HG03103 (cell line): ENCODE results near the gene RAB15.

Experiments
- ATAC-seq: cut with Tn5 transposase; IDR thresholded peaks from one replicate; pipeline ENCODE4 v1.9.1; 2021; ENCODE audit warnings: low read depth; ENCODE audit not compliant: unreplicated experiment

RAB15 gene

DNA sequence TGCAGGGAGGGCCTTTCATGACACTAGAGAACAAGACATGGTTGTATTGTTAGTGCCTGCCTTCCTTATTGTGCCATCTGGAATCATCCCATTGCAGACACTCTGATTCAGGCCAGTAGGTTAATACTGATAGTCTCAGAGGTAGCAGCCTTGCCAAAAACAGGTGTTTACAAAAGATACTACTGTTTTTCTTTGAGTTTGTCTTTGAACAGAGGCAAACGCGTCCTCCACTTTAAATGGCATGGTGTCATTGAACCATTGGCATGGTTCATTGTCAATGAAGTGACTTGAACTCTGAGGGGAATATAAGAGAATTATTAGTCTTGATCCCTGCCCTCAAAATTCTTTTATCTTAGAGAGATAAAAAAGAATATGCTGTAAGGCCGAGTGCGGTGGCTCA lies 18.8 kb upstream of the RAB15 start:
- no peak for ATAC-seq

DNA sequence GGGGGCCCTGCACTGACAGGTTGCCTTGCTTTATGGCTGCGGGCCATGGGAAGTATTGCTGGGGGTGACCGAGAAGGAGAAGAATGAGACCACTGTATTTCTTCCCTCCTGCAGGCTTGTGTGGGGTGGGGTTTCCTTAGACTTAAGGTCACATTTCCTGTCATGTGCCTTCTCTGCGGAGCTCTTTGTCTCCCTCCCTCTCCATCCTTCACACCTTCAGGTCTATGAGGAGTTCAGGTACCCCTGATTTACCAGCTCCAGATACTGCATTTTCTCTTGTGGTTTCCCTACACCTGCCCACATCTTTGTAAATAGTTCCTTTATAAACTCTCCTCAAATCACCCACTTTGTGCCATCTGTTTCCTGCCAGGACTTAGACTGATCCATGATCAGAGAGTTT lies 18.2 kb upstream of the RAB15 start:
- no peak for ATAC-seq

DNA sequence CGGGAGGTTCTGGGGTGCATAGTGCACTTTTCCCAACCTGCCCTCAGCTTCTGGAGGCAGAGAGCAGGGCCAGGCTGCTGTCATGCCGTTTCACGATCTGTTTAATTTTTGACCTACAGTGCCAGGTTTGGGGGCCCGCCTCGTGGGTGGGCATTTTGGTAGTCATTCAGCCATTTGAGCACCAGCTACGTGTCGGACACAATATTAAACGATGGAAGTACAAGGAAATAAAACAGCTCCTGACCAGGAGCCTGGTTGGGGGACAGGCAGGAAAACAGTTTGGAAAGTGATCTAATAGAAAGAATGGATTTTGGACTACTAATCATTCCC lies 15.3 kb upstream of the RAB15 start:
- ATAC-seq = no peak

DNA sequence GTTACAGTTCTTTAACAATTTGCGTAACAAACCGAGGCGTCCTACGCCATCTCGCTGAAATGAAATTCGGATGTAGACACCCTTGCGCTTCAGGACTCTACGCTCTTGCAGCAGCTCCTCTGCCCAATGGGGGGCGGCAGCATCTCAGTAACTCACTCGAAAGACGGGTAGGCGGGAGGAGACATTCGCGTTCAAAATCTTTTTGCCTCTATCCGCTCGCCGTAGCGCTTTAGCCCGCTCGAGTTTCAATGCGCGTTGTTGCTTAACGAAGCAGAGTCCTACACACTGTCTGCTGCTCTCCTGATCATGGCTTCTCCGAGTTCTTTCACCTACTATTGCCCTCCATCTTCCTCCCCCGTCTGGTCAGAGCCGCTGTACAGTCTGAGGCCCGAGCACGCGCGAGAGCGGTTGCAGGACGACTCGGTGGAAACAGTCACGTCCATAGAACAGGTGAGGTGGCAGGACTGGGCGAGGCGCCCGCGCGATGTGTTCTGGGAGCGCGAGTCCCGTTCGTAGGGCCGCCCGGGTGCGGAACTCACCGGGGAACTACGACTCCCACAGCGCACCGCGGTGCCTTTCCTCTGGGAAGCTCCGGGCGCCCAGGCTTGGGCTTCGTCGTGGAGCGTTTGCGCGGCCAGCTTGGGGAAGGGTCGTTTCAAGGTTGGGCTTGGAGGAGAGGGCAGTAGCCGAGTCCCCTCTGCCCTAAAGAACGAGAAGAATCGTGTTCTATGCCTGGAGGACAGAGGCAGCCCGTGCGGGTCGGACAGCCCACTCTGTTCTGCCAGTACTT lies 14.7 kb upstream of the RAB15 start, which contains the start of gene FNTB:
Gene FNTB (plus strand): TSS at position 248 of the 790 bp plus-strand sequence. CDS start 59 bp downstream, at position 307.
- ATAC-seq = peak; percentile 84

DNA sequence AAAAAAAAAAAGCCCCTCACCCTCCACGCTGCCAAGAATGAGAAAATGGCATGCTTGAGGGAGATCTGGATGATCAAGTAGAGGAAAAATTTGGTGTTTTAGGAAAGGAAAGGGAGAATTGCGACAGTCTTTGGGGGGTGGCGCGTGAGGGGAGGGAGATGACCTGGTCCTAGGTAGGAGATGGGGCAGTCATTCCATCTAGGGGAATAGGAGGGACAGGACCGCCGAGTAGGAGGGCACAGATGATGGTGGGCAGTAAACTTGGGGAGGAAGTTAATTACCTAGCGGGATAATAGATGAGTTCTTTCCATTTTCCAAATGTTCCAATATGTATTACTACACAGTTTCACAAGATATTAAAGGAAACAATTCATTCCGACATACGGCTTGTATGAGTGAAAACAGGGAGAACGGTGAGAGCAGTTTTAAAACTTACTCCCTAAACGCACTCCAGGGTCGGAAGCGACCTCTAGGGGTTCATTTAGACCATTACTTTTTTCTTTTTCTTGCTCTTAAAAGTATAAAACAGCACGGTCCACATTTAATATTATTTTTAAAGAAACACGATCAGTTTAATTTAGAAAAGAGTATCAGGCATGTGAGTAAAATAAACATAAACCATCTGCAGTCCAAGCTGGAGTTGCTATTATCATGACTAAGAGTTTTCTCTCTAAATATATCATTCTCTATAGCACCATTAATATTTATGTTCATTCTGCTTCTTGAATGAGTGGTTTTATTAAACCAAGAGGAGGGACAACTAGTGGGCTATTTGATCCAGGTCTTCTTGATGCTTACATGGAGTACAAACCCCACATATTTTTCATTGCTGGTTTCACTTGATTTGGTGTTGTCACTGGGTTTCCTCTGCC lies 11.5 kb upstream of the RAB15 start:
- no peak for ATAC-seq

DNA sequence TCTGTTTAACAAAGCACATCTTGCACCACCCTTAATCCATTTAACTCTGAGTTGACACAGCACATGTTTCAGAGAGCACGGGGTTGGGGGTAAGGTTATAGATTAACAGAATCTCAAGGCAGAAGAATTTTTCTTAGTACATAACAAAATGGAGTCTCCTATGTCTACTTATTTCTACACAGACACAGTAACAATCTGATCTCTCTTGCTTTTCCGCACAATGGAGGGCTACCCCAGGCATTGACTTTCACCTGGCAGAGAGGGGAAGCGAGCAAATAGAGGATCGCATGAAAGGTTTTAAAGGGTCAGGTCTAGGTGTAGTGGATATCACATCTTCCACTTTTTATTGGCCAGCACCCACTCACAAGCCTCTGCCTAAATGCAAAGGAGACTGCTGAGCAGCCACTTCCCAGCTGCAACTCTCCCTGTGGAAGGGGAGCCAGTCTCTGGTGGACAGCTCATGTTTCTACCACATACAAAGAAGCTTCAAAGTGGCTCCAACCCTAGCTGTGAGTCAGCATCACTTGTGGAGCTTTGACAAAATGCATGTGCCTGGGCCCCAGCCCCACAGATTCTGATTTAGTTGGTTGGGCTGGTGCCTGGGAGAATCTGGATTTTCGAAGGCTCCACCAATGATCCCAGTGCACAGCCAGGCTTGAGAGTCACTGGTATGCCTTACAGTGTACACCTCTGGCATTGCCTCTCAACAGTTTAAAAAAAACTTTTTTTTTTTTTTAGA lies 7.4 kb upstream of the RAB15 start:
- no peak for ATAC-seq

DNA sequence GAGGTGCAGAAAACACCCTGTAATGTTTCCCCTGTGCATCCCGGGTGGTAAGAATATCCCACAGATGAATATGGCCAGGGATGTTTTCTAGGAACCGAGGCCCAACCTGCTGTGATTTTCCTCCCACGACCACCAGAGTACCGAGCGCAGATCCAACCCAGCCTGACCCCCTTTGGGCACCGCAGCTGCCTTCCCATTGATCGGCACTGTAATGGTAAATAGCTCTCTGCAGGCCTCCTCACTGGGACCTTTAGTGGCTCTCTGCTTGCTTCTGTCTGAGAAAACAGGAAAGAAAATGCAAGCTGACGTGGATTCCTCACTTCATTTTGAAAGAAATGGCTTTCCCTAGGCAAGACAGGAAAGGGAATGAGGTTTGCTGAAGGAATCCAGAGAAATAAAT lies 2.4 kb upstream of the RAB15 start:
- ATAC-seq = no peak

DNA sequence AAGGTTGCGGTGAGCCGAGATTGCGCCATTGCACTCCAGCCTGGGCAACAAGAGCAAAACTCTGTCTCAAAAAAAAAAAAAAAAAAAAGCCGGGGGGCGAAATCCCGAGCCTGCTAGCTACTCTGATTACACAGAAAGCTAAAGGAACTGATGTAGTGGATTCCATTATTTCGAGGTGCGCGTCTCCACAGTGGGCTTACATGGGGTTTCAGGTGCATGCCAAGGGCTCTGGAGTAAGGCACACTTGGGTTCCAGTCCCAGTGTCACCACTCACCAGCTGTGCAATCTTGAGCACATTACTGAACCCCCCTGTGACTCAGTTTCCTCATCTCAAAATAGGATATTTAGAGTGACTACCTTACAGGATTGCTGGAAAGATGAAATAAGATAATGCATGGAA lies 1.7 kb upstream of the RAB15 start:
- no peak for ATAC-seq

DNA sequence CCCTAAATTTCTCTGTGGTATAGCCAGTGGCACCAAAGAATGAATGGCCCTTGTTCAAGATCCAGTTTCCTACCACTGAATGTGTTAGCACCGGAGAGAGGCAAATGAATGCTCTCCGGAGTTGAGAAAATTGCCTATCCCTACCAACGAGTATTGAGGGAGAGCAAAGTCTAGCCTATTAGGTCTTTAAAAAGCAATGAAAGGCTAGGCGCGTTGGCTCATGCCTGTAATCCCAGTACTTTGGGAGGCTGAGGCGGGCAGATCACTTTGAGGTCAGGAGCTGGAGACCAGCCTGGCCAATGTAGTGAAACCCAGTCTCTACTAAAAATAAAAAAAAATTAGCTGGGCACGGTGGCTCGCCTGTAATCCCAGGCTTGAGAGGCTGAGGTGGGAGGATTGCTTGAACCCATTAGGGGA lies 898 bp upstream of the RAB15 start:
- ATAC-seq = no peak

DNA sequence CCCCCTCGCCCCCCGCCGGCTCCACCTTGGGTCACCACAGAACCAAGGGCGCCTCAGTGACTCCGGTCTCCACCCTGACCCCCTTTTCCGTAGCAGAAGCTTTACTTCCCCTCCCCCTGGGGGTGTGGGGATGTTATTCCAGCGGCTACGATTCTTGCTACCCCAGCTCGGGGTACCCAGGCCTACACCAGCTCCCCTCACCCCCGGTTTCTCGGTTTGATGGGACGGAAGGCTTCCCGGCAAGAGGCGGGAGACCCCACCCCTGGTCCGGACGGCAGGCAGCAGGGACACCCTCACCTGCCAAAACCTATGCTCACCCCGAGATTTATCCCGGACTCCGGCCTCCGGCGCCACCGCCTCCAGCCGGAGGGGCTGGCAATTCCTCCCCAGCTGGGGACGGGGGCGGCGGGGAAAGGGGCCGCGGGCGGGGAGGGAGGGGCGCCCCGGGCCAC lies 619 bp downstream of the RAB15 start:
- ATAC-seq = no peak

DNA sequence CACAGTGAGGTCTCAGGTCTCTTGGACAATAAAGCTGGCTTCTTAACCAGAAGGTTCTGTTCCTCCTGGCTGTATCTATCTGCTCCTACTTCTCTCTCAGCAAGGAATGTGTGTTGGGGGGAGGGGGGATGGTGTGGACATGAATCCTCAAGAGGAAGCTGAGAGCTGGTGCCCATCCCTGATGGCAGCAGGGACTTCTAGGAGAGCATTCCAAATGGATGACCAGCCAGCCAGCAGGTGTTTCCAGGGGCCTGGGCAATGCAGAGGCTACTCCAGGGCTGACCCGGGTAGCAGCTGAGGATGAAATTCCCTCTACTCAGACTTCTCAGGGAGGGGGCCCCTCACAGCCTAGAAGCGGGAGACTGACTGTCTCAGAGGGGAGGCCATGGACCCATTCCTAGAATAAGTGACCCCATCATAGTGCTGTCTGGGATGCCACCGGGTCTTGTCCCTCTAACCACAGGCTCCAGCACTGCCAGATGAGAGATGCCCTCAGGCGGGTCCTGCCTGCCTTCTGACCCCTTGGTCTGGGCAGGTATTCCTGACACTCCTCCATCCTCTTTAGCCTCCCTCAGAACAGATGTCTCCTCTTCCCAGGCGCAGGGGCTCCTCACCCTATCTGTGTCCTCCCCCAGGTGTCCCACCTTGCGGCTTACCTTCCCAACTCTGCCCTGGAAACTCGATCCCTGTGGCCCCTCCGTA lies 1.2 kb downstream of the RAB15 start:
- ATAC-seq = no peak

DNA sequence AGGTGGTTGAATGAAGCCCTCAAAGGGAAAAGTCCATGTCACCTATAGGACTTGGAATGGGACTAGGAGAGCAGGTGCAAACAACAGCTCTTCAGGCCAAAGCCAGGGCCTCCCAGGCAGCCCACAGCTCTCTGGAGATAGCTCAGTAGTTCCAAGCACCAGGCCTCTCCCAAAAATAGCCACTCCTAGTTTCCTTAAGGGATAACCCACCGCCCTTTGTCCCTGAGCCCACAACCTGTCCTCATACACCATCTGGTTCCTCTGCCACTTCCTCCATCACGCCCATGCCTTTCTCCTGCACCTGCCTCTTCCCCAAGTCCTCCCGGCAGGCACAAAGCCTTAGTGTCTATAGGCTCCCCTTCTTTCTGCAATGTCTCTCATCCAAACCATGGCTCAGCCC lies 2.1 kb downstream of the RAB15 start:
- no peak for ATAC-seq

DNA sequence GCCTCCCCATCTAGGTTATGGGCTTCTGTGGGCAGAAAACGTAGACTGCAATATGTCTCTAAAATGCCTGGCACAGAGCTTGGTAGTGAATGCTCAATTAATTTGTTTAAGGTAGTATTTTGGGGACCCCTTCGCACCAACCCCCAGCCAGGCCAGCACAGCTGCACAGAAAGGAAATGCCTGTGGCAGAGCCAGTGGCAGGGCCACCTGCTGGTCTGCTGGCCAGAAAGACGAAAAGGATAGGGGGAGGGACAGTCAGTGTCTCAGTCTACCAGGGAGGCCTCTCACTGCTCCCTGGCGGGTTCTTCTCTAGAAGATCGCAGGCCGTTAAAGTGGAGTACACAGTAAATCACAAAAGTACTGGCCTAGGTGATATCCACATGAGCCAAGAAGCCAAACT lies 3.5 kb downstream of the RAB15 start:
- no peak for ATAC-seq

DNA sequence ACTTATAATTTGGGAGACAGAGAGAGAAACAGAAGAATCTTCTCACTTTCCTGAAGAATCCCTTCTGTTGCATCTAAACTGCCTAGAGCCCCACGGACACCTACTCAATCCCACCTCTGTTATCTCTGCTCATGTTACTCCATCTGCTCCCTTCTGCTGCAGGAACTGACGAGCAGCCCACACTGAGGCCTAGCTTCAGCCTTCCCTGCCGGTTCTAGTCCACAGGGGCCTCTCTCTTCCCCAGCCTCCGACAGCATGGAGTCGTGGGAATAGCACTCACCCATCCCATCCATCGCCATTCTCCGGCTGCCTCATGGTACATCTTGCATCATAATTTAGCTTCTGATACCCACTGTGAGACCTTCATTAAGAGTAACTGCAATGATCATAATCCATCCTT lies 4.0 kb downstream of the RAB15 start:
- ATAC-seq = no peak

DNA sequence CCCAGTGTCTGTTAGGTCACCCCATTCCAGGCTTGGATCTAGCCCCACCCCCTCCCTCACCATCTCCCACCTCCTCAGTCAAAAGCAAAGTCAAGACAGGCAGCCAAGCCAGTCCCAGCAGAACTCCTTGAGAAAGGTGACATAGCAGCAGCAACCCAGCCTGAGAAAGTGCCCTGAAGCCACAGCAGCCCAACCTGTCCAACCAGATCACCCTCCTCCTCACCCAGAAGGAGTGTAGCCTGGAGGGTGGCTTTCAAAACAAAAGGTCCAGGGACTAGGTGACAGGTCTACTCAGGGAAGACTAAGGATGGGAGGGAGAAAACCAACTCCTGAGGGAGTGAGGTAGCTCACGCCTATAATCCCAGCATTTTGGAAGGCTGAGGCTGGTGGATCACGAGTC lies 5.2 kb downstream of the RAB15 start:
- no peak for ATAC-seq

DNA sequence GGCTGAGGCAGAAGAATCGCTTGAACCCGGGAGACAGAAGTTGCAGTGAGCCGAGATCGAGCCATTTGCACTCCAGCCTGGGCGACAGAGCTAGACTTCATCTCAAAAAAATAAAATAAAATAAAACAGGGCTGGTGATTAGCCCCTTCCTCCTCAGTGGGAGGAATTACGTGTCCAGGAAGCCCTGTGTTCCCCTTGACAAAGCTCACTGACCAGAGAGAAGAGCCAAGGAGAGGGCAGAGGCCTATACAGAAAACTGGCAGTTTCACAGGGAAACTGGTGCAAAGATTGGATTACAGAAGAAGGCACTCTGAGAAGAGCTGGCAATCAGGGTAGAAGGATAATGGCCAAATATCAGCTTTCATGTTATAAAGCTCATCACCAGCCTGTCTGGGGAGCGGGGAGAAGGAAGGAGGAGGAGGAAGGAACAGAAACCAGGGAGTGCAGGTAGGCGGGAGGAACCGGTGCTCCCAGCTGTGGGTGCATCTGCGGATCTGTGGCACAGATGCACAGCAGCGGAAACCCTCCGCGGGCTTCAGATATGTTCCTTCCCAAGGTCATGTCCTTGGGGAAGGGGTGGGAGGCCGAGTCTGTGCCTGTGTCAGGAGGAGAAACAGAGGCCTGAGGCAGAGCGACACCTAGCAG lies 6.7 kb downstream of the RAB15 start:
- no peak for ATAC-seq

DNA sequence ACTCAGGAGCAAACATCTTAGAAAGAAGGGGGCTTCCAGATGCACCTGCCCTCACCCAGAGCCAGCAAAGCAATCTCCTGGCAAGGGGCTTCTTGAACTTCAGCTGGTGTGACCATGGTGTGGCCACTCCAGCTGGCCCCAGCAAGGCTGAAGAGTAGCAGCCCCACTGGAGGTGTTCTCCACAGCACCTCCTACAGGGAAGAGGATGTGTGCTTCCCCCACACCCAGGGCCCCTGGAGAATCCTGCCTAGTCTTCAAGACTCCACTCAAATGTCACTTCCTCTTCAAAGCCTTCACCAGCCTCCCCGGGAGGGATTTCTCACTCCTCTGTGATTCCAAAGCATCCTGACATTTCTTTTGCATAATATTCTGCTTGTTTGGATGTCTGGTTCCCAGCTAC lies 8.5 kb downstream of the RAB15 start:
- no peak for ATAC-seq

DNA sequence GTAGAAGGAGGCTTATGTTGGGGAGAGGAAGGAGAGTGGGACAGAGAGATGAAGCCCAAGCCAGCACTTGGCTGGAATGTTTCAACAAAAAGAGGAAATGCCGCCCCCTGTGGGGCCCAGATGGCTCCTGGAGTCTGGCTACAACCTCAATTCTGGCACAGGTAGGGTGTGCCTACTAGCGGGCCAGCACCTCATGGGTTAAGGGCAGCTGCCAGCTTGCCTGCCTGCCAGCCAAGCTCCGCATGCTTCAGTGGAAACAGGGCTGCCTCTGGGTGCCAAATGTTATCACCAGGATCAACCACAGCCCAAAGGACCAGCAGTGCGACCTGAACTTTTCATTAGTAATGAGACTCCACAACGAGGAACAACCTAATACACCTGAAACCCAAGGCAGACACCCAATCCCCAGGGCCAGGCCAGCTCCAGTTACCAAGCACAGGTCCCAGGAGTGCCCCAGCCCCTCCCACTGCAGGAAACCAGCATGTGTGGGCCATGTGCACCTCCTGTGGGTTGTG lies 11.3 kb downstream of the RAB15 start:
- no peak for ATAC-seq

DNA sequence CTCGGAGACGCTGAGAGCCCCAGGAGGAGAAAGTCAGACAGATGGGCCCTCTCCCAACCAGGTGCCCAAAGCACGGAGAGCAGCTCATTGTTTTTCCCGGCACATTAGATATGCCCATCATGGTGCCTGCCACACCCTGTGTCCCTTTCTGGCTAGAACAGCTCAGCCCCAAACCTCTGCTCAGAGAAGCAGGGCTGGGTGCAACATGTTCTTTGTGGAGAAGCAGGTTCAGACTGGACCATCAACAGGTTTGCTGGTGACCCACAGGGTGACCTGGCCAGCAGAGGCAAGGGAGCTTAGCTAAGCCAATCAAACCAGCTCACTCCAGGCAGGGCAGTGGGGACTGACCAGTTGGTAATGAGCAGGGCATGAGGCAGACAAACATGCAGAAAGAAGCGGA lies 13.4 kb downstream of the RAB15 start:
- no peak for ATAC-seq

DNA sequence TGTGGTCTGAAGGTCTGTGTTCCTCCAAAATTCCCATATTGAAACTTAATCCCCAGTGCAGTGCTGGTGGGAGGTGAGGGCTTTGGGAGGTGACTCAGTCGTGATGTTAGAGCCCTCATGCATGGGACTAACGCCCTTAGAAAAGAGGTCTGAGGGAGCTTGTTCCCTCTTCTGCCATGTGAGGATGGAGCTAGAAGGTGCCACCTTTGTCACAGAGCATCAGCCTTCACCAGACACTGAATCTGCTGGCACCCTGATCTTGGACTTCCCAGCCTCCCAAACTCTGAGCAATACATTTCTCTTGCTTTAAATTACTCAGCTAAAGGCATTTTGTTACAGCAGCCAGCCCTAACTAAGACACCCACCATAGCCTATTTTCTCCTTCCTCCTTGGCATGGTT lies 13.9 kb downstream of the RAB15 start:
- no peak for ATAC-seq
